ENCODE results near the gene CBS.
"Not testable (repeated sequence)": the region's sequence is repeated elsewhere in the genome, so short reads cannot be mapped to it uniquely, and the experiment has no call there.

Gene CBS

GRCh38 chr21:43025636-43026180, 49.9 kb downstream of the CBS start:
- DNase-seq (ENCODE audit: low read depth in 2 of 2): no peak

- DNase-seq (ENCODE audit: low read depth in 2 of 2): no peak
These were observed 51.0 kb downstream of the CBS start for GRCh38 chr21:43024439-43025136.

GRCh38 chr21:43023175-43023574, 52.5 kb downstream of the CBS start:
- DNase-seq (ENCODE audit: low read depth in 2 of 2): no peak

- no peak for DNase-seq (ENCODE audit: low read depth in 2 of 2)
These were observed 53.7 kb downstream of the CBS start for GRCh38 chr21:43021756-43022600.

GRCh38 chr21:43021191-43021590, 54.4 kb downstream of the CBS start:
- no peak for DNase-seq (ENCODE audit: low read depth in 2 of 2)

DNA sequence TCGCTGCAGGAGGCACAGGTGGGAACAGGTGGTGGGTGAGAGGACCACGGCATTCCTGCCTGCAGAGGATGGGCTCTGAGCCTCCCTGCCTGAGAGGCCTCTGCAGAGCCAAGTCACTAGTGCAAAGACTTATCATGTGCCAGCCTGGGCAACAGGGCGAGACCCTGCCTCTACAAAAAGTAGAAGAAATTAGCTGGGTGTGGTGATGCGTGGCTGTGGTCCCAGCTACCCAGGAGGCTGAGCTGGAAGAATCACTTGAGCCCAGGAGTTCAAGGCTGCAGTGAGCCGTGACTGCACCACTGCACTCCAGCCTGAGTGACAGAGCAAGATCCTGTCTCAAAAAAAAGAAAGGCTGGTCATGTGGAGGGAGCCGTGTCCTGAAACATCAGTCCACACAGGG, 54.9 kb downstream of the CBS start:
- no peak for DNase-seq (ENCODE audit: low read depth in 2 of 2)

- DNase-seq (ENCODE audit: low read depth in 2 of 2): no peak
These were observed 55.5 kb downstream of the CBS start for GRCh38 chr21:43020177-43020576.

DNA sequence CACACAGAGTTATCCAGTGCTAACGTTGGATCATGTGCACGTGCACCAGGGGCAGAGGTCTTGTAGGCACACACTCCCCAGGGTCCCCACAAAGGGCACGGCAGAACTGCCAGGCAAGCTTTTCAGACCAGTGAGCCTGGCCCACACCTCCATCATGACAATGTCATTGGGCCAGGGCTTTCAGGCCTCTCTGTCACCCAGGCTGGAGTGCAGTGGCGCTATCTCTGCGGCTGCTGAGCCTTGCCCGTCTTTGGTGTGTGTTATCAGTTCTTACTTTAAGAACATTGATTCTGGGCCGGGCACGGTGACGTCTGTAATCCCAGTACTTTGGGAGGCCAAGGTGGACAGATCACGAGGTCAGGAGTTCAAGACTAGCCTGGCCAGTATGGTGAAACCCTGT, 57.1 kb downstream of the CBS start:
- no peak for DNase-seq (ENCODE audit: low read depth in 2 of 2)

DNA sequence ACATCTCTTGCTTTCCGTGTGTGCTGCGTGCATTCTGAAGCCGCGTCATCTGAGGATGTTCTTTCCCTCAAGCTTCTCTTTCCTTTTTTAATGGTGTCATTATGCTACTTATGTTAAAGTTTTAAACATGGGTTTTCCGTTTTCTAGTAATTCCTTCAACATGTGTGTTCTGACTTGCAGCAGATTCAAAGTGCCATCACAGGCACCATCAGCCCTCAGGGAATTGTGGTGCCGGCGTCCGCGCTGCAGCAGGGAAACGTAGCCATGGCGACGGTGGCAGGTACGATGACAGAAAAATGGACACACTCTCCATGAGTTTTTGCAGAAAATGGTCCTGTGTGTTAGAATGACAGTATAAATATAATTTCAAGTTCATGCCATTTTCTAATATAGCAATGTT, 58.9 kb downstream of the CBS start:
- no peak for DNase-seq (ENCODE audit: low read depth in 2 of 2)

DNA sequence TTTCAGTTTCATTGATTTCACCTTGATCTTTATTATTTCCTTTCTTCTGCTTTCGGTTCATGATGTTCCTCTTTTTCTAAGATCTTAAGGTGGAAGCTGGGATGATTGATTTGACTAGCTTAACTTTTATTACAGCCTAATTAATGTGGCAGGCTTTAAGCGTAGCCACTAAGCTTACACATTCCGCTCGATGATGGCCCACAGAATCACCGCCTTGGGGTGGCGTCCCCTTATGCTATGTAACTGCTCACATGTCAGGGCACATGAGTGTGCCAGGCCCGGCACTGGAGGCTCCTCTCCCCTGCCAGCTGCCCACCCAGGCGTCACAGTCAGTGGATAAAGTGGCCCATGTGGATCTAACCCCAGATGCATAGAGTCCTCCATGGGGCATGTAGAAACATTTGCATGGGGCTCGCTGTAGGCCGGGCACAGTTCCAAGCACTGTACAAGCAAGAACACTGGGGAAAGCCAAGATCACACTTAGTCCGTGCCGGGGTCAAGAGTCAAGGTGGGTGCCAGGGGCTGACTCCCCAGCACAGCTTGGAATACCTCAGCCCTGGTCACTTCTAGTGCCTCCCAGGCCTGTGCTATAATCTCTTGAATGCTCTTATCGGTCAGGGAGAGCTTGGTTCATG, 59.6 kb downstream of the CBS start:
- no peak for DNase-seq (ENCODE audit: low read depth in 2 of 2)

DNA sequence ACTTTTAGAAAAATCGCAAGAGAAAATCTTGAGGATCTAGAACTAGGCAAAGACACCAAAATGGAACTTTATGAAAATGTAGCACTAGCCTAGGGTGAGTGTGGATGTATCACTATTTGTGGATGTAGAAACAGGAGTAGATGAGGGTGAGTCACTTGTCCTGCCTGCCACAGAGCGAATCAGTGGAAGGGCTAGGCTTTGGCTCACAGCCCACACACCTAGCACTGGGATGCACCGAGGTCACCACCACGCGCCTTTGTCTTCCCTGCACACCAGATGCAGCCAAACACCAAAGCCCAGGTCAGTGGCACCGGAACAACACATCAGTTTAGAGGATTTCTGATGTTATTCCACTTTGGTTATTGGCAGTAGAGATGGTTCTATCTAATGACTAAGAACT, 63.0 kb downstream of the CBS start:
- DNase-seq (ENCODE audit: low read depth in 2 of 2): no peak

DNA sequence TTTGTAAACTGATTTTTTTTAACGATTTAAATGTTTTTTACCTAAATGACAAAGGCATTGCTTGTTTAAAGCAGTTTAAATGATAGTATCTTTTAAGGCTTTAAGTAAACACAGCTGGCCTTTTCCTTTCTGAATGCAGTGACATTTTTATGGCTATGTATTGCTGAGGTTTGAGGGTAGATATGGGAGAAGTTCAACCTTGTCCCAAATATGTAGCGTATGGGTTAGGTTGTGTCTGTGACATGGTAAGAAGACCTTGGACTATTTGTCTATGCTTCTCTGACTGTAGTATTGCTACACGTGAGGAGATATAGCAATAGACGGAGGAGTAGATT, 68.8 kb downstream of the CBS start:
- no peak for DNase-seq (ENCODE audit: low read depth in 2 of 2)

DNA sequence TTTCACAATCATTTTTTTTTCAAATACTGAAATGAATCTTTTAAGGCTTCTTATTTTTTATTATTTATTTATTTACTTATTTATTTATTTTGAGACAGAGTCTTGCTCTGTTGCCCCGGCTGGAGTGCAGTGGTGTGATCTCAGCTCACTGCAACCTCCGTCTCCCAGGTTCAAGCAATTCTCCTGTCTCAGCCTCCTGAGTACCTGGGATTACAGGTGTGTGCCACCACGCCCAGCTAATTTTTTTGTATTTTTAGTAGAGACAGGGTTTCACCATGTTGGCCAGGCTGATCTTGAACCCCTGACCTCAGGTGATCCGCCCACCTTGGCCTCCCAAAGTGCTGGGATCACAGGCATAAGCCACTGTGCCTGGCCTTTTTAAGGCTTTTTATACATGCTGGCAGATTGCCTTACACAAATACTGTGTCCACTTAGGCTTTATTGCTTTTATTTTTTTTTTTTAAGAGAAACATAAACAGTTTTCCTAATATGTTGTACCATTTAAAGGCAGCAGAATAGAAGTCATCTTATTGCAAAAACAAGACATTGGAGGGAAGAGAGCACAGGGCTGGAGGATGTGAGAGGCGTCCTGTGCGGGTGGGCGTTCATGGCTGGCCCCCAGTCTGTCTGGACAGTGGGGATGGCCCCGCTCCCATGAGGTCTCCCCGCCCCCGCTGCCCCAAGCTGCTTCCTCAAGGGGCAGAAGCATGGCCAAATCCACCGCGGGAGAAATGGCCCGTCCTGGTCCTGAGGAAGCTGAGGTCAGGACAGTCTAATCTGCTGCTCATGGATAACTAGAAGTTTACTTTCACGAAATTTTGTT, 69.4 kb downstream of the CBS start:
- not testable (repeated sequence) for DNase-seq (ENCODE audit: low read depth in 2 of 2)

DNA sequence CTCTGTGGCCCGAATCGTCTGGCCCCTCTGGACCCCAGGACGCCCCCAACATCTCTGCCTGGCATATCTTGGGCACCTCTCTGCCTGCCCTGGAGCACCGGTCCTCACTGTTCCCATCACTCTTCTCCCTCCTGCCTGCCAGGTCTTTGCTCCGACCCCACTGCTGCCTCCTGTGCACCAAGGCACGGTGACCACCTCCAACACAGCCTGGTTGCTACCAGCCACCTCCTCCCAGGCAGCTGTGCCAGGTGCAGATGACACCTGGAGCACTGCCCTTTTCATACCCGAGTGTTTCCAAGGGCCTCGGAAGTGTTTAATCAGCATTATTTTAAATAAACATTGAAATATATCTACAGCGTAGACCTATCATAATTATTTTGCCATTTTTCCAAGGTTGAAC, 70.0 kb downstream of the CBS start:
- no peak for DNase-seq (ENCODE audit: low read depth in 2 of 2)

- DNase-seq (ENCODE audit: low read depth in 2 of 2): no peak
These were observed 70.7 kb downstream of the CBS start for GRCh38 chr21:43004926-43005325.
